Endothelial cell of umbilical vein (primary cell): ENCODE measurements around the gene HSDL2.

Source experiments
- CTCF ChIP-seq, 2 donors: IDR thresholded peaks; 1 replicate in 1 of 2; 2 replicates in 1 of 2; pipeline ENCODE4 v1.5.1; 2011; ENCODE audit warnings: low read length in 2 of 2, mild to moderate bottlenecking in 2 of 2, moderate library complexity in 2 of 2, control low read depth in 1 of 2, inconsistent platforms in 1 of 2, low read depth in 1 of 2; ENCODE audit not compliant: insufficient read depth in 1 of 2; ENCODE audit errors: extremely low read depth in 1 of 2
- EZH2 ChIP-seq: IDR thresholded peaks from 2 replicates; pipeline ENCODE4 v1.6.1; 2012; ENCODE audit warnings: borderline replicate concordance, low read depth, mild to moderate bottlenecking, moderate library complexity, low read length, inconsistent platforms; ENCODE audit not compliant: severe bottlenecking
- MAX ChIP-seq: IDR thresholded peaks from 2 replicates; pipeline ENCODE4 v1.6.1; 2011; ENCODE audit not compliant: insufficient read depth, insufficient read length
- MYC ChIP-seq: IDR thresholded peaks from one replicate; pipeline ENCODE4 v1.6.1; 2011; ENCODE audit warnings: mild to moderate bottlenecking, low read depth, low read length
- POLR2A ChIP-seq: IDR thresholded peaks from 2 replicates; pipeline ENCODE4 v1.6.1; 2012; ENCODE audit warnings: low read depth, mild to moderate bottlenecking, control low read depth, low read length
- POLR2AphosphoS5 ChIP-seq: IDR thresholded peaks from 2 replicates; pipeline ENCODE4 v1.6.1; 2012; ENCODE audit warnings: low read depth, mild to moderate bottlenecking, control low read depth, low read length, moderate library complexity; ENCODE audit not compliant: insufficient read depth

- TF ChIP-seq CTCF (IDR thresholded peaks at IDR 0.05; ENCODE audit: extremely low read depth in 1 of 2, insufficient read depth in 1 of 2, low read depth in 1 of 2, low read length in 2 of 2) (no peak), EZH2 (no peak), POLR2AphosphoS5 (no peak), MYC (no peak), MAX (no peak), POLR2A (no peak)
Measured at GRCh38 chr9:112430006-112430522, 50.2 kb downstream of the HSDL2 start.
